GM12873 (cell line): ENCODE data around the gene HEATR5A.

ENCODE experiments used
- CTCF ChIP-seq: IDR thresholded peaks from 2 replicates; pipeline ENCODE4 v1.5.1; 2012; ENCODE audit warnings: low read depth, mild to moderate bottlenecking, moderate library complexity, low read length, control low read depth; ENCODE audit not compliant: insufficient read depth; ENCODE audit errors: missing control alignments

The HEATR5A gene

GRCh38 chr14:31258427-31259039 is 161.8 kb downstream of the HEATR5A start:
- TF ChIP-seq CTCF: no peak

- TF ChIP-seq CTCF: no peak
Measured at GRCh38 chr14:31257244-31257553, 163.2 kb downstream of the HEATR5A start.

- no peak for TF ChIP-seq CTCF
Measured at GRCh38 chr14:31256534-31257243, 163.7 kb downstream of the HEATR5A start.

- no peak for TF ChIP-seq CTCF
Measured at GRCh38 chr14:31255286-31255685, 165.1 kb downstream of the HEATR5A start.

GRCh38 chr14:31253746-31254471 is 166.4 kb downstream of the HEATR5A start:
- TF ChIP-seq CTCF: no peak

GRCh38 chr14:31252865-31253264 is 167.5 kb downstream of the HEATR5A start:
- TF ChIP-seq CTCF: no peak
